K562 (cell line): ENCODE data around the gene B3GALT6. TPM values are rescaled to one million over a fixed set of nuclear protein-coding genes. Genes with fewer than 3 reads are reported as not detected.

Source experiments
- ATAC-seq: fragments of 200-7000 bp; cut with Tn5 transposase; 3 replicates; pipeline ENCODE4 v1.9.1; 2020; ENCODE audit warnings: moderate library complexity
- BruUV-seq: library from RNA; stranded (reverse); fragments of 400-500 nt; replicated peaks from 2 replicates; lab custom pipeline; 2021; lab: Mats Ljungman, UMichigan
- CTCF ChIA-PET: fragments of 300-600 bp; formaldehyde crosslinking; extraction: SDS; loops from one replicate; lab custom pipeline; 2021; ENCODE audit warnings: low intra/inter-chr PET ratio; lab: Yijun Ruan, JAX
- POLR2A ChIA-PET: fragments of 300-600, 350-650 bp; sonication (Branson Sonifier 250); formaldehyde crosslinking; extraction: SDS; loops from one replicate; lab custom pipeline; 2021; ENCODE audit warnings: antibody characterized with exemption, inconsistent platforms; lab: Yijun Ruan, JAX
- DNase-seq, 4 experiments: peaks; one replicate each; pipeline versions ENCODE4 v3.0.0 to v3.0.0-alpha.2; 2011 to 2018; ENCODE audit warnings: low spot score in 3 of 4, mixed read lengths in 3 of 4; ENCODE audit errors: extremely low read depth in 1 of 4
- FAIRE-seq: peaks from 2 replicates; lab custom pipeline; 2011; peaks lifted over from hg19 to GRCh38; lab: Jason Lieb, UNC
- H2AFZ ChIP-seq: 2 replicates; pipeline ENCODE4 v1.6.0; 2011; ENCODE audit warnings: low read depth, low read length, control low read depth, inconsistent platforms
- H3K27ac ChIP-seq: fragments of 200-600 bp; 3 replicates; pipeline ENCODE4 v1.8.0; 2011; ENCODE audit warnings: low read depth, mild to moderate bottlenecking, control low read depth, inconsistent platforms, low read length, moderate library complexity, mixed read lengths; ENCODE audit errors: extremely low read depth
- H3K27me3 ChIP-seq, 2 experiments: fragments of 300-600 bp in 1 of 2; 2 replicates in 1 of 2; 3 replicates in 1 of 2; pipeline versions ENCODE4 v1.6.0 to v1.8.0; 2011; ENCODE audit warnings: inconsistent platforms in 2 of 2, low read length in 2 of 2, mild to moderate bottlenecking in 1 of 2, mixed read lengths in 1 of 2, moderate library complexity in 1 of 2; ENCODE audit not compliant: control insufficient read depth in 2 of 2, insufficient read depth in 2 of 2
- H3K36me3 ChIP-seq: fragments of 300-600 bp; 3 replicates; pipeline ENCODE4 v1.8.0; 2011; ENCODE audit warnings: mild to moderate bottlenecking, low read length, inconsistent platforms; ENCODE audit not compliant: control insufficient read depth, insufficient read depth
- H3K4me1 ChIP-seq, 2 experiments: fragments of 200-600 bp in 1 of 2; replicated peaks in 1 of 2; 2 replicates in 1 of 2; 3 replicates in 1 of 2; pipeline versions ENCODE4 v1.5.1 to v1.8.0; 2011; ENCODE audit warnings: inconsistent platforms in 2 of 2, low read length in 2 of 2, mild to moderate bottlenecking in 1 of 2, mixed read lengths in 1 of 2, moderate library complexity in 1 of 2; ENCODE audit not compliant: control insufficient read depth in 2 of 2, insufficient read depth in 2 of 2
- H3K4me2 ChIP-seq: 2 replicates; pipeline ENCODE4 v1.6.1; 2011; ENCODE audit warnings: low read length, control low read depth, inconsistent platforms, mixed read lengths; ENCODE audit not compliant: insufficient read depth
- H3K4me3 ChIP-seq: fragments of 200-600 bp; sonication (generic), shearing (Covaris generic); 2 replicates; pipeline ENCODE4 v1.5.1; 2016; ENCODE audit warnings: control low read depth, inconsistent platforms
- H3K79me2 ChIP-seq: fragments of 200-600 bp; 3 replicates; pipeline ENCODE4 v1.8.0; 2011; ENCODE audit warnings: low read length, inconsistent platforms; ENCODE audit not compliant: control insufficient read depth, insufficient read depth
- H3K9ac ChIP-seq, 2 experiments: 2 replicates each; pipeline versions ENCODE4 v1.6.0 to v1.6.1; 2011; ENCODE audit warnings: low read depth in 2 of 2, low read length in 2 of 2, control low read depth in 1 of 2, inconsistent platforms in 1 of 2, mild to moderate bottlenecking in 1 of 2, mixed read lengths in 1 of 2; ENCODE audit not compliant: insufficient read depth in 1 of 2
- H3K9me1 ChIP-seq: one replicate; pipeline ENCODE4 v1.6.0; 2011; ENCODE audit warnings: inconsistent platforms, mild to moderate bottlenecking, low read length, moderate library complexity; ENCODE audit not compliant: control insufficient read depth, insufficient read depth
- H3K9me3 ChIP-seq: replicated peaks from 2 replicates; pipeline ENCODE4 v1.5.1; 2011; ENCODE audit warnings: low read depth, low read length, inconsistent platforms; ENCODE audit not compliant: control insufficient read depth, insufficient read depth
- H4K20me1 ChIP-seq: replicated peaks from 2 replicates; pipeline ENCODE4 v1.6.1; 2011; ENCODE audit warnings: low read length, inconsistent platforms, mixed read lengths; ENCODE audit not compliant: control insufficient read depth, insufficient read depth
- CAMTA2 ChIP-seq: fragments of 250-450 bp; sonication (Bioruptor Pico); conservative IDR thresholded peaks from 2 replicates; pipeline ENCODE4 v1.5.1; 2022
- MBD1 ChIP-seq: fragments of 250-450 bp; sonication (Bioruptor Pico); IDR thresholded peaks from 2 replicates; pipeline ENCODE4 v1.8.0; 2022; ENCODE audit warnings: inconsistent platforms
- POLR2AphosphoS2 ChIP-seq: IDR thresholded peaks from 2 replicates; pipeline ENCODE4 v1.6.1; 2012; ENCODE audit warnings: low read length, improper control_type of control experiment
- POLR2G ChIP-seq: fragments of 200-400 bp; formaldehyde crosslinking; IDR thresholded peaks from 2 replicates; pipeline ENCODE4 v1.6.1; 2017; ENCODE audit warnings: low read depth, mild to moderate bottlenecking, antibody characterized with exemption, low read length, moderate library complexity
- RBM14 ChIP-seq: fragments of 200-400 bp; formaldehyde crosslinking; IDR thresholded peaks from 2 replicates; pipeline ENCODE4 v1.6.1; 2018; ENCODE audit warnings: low read depth, mild to moderate bottlenecking, low read length, moderate library complexity, borderline replicate concordance; ENCODE audit not compliant: insufficient read depth
- SPI1 ChIP-seq: IDR thresholded peaks from 2 replicates; pipeline ENCODE4 v1.6.1; 2011; ENCODE audit warnings: low read depth, low read length, control low read depth, borderline replicate concordance
- ZKSCAN1 ChIP-seq: fragments of 150-350 bp; IDR thresholded peaks from 2 replicates; pipeline ENCODE4 v1.6.1; 2016; ENCODE audit warnings: low read depth, low read length
- WGBS: fragments of 100-300 bp; shearing (Covaris generic); methylation state at CpG from one replicate; pipeline ENCODE4 v1.1.6; 2016; ENCODE audit warnings: low coverage, mixed read lengths; ENCODE audit not compliant: insufficient coverage; ENCODE audit errors: missing lambda C conversion rate; 5-methylcytosine and 5-hydroxymethylcytosine counted together
- in situ Hi-C: fragments of 300-500 bp; cut with MboI; formaldehyde crosslinking; loops from 4 replicates; pipeline ENCODE4 v1.15.0; 2018; ENCODE audit warnings: inconsistent platforms, mixed read lengths
- intact Hi-C: fragments of 100-400 bp; cut with micrococcal nuclease; formaldehyde crosslinking; loops from 2 replicates; pipeline ENCODE4 v1.14.2; 2022
- polyA plus RNA-seq, 8 experiments: library from polyadenylated mRNA; depleted of rRNA in 4 of 8; stranded (reverse) in 5 of 8; unstranded in 3 of 8; fragments of >200 nt; fragmentation: Nextera tagmentation in 2 of 8; fragmentation: Illumina TruSeq in 1 of 8; extraction: Ambion mirVana in 2 of 8; extraction: Trizol in 1 of 8; gene quantifications; 2 replicates each; pipeline versions ENCODE4 v1.2.1 to v1.2.3, GENCODE V29; 2011 to 2014; ENCODE audit warnings: inconsistent platforms in 1 of 8, missing spikeins in 1 of 8
- total RNA-seq, 7 experiments: library from RNA; depleted of rRNA in 6 of 7; stranded (reverse); fragments of >200 nt in 6 of 7; fragmentation: Illumina TruSeq in 2 of 7; extraction: Trizol in 2 of 7; gene quantifications; 2 replicates each; pipeline versions ENCODE4 v1.2.1 to v1.2.3, GENCODE V29; 2011 to 2021; ENCODE audit warnings: low replicate concordance in 1 of 7
- TF ChIP-seq, protein P1 (sequence below): fragments of 250-450 bp; sonication (Bioruptor Pico); IDR thresholded peaks from 2 replicates; pipeline ENCODE4 v1.9.0; 2021; ENCODE audit warnings: mild to moderate bottlenecking

Gene B3GALT6
- total and polyA plus RNA-seq, 9 of the 15 experiments (the other 6 are each of a cell fraction or from before 2014, with no cell fraction given), result 0.68 to 29.8 (median 9.9) TPM

DNA sequence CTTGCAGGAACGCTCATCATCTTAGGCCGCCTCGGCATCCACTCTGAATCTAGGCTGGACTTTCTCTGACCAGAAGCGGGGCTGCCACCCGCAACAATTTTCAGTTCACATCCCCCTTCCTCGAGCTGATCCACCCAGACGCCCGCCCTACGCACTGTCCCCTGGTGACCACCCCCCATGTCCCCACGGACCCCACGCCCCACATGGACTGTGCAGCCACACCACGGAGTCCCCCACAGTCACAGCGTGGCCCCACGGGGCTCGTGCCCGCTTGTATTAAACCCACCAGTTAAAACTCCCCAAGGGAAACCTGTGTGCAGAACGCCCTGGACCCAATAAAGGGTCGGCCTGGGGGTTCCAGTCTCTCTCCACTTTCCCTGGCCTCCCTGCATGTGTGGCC is 27.5 kb downstream of the B3GALT6 start (continued):
- no peak for TF ChIP-seq MBD1 (CRISPR knock-in tag)
- no peak for TF ChIP-seq RBM14
- no peak for TF ChIP-seq CAMTA2 (CRISPR knock-in tag)

- DNase-seq, result no peak
- Histone ChIP-seq H2AFZ (no peak overlapping the region), H3K9me3 (no peaks in the 10 kb centered on the region), H3K27ac (no peak overlapping the region), H3K4me3 (no peak overlapping the region), H3K79me2 (peaks cover 17% of the 10 kb centered on the region), H3K27me3 (no peaks in the 10 kb centered on the region; a peak in 1 of 5 replicates), H3K36me3 (peaks cover 94% of the 10 kb centered on the region), H4K20me1 (peaks cover 8% of the 10 kb centered on the region; the same call in 1 of the 2 replicates), H3K4me2 (no peak overlapping the region), H3K4me1 (peaks cover 0 to 33% of the 10 kb centered on the region in 2 experiments; a peak in 2 of 5 replicates), H3K9ac (0 out of 4 replicates have a peak overlapping the region, but pooled peaks of 1 of the 2 experiments have one; percentile 69), H3K9me1 (peaks cover 8% of the 10 kb centered on the region)
- WGBS, result 92% methylated on average over 26 of the region's 26 CpGs
- intact Hi-C loops (no loop called here), in situ Hi-C loops (no loop called here)
- TF ChIP-seq ZKSCAN1, result peak; percentile 93
- TF ChIP-seq, protein P1, sequence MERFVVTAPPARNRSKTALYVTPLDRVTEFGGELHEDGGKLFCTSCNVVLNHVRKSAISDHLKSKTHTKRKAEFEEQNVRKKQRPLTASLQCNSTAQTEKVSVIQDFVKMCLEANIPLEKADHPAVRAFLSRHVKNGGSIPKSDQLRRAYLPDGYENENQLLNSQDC, result no peak
- peak; percentile 49; the same call in 1 of the 2 replicates for TF ChIP-seq POLR2AphosphoS2
- peak; percentile 45 for TF ChIP-seq POLR2G
- 0 out of 2 replicates have a peak, but pooled peaks have one; percentile 14 for TF ChIP-seq SPI1
- ChIA-PET POLR2A (interaction anchor here (0.7 to 1.2 kb wide), 3 partner anchors 8 to 24 kb away, joined by 3 to 5 read pairs (median 4); partner anchors contain the start of gene UBE2J2), CTCF (no interaction called here)
- no peak for ATAC-seq
- FAIRE-seq, result no peak
- BruUV-seq, result no TSS peak
These were observed 28.0 kb downstream of the B3GALT6 start for GRCh38 chr1:1259951-1260600.
